ENCODE data around the gene SMIM13. TPM values are rescaled to one million over a fixed set of nuclear protein-coding genes. Genes with fewer than 3 reads are reported as not detected.

Gene SMIM13
- total RNA-seq, 1 donor from 2014 or later: 5.8 TPM

- H3K4me3 Mint-ChIP-seq: no peak overlapping the region
- ATAC-seq (ENCODE audit: low read depth): no peak
These were observed 43.2 kb downstream of the SMIM13 start for GRCh38 chr6:11136809-11137208.

GRCh38 chr6:11139051-11139960 is 45.7 kb downstream of the SMIM13 start:
- DNase-seq (no peak), ATAC-seq (ENCODE audit: low read depth) (peak; percentile 47)
- no peak overlapping the region for H3K4me3 Mint-ChIP-seq
- H3K27ac Mint-ChIP-seq: no peak overlapping the region
- intact Hi-C loops (cut with micrococcal nuclease): no loop called here
- TF ChIP-seq, protein P1, sequence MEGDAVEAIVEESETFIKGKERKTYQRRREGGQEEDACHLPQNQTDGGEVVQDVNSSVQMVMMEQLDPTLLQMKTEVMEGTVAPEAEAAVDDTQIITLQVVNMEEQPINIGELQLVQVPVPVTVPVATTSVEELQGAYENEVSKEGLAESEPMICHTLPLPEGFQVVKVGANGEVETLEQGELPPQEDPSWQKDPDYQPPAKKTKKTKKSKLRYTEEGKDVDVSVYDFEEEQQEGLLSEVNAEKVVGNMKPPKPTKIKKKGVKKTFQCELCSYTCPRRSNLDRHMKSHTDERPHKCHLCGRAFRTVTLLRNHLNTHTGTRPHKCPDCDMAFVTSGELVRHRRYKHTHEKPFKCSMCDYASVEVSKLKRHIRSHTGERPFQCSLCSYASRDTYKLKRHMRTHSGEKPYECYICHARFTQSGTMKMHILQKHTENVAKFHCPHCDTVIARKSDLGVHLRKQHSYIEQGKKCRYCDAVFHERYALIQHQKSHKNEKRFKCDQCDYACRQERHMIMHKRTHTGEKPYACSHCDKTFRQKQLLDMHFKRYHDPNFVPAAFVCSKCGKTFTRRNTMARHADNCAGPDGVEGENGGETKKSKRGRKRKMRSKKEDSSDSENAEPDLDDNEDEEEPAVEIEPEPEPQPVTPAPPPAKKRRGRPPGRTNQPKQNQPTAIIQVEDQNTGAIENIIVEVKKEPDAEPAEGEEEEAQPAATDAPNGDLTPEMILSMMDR (IDR thresholded peaks at IDR 0.05): no peak
- POLR2A ChIA-PET: interaction anchor here (0.6 kb wide), 1 partner anchor 480 kb away, joined by 5 read pairs; no protein-coding TSS in a partner anchor
- no peaks in the 10 kb centered on the region for H3K9me3 Mint-ChIP-seq
- CTCF ChIA-PET: interaction anchor here (1.6 kb wide), 1 partner anchor 357 kb away, joined by 4 read pairs; no protein-coding TSS in a partner anchor
- peaks cover 13% of the 10 kb centered on the region for H3K36me3 Mint-ChIP-seq (ENCODE audit: low read depth)
- H3K27me3 Mint-ChIP-seq: no peaks in the 10 kb centered on the region
- peaks cover 20% of the 10 kb centered on the region for H3K4me1 Mint-ChIP-seq

More at GRCh38 chr6:11136809-11137208, 43.2 kb downstream of the SMIM13 start:
- Mint-ChIP-seq H3K36me3 (ENCODE audit: low read depth) (peaks cover 14% of the 10 kb centered on the region), H3K4me1 (peaks cover 19% of the 10 kb centered on the region), H3K27ac (no peak overlapping the region), H3K9me3 (no peaks in the 10 kb centered on the region), H3K27me3 (no peaks in the 10 kb centered on the region)
- ChIA-PET POLR2A (no interaction called here), CTCF (interaction anchor here (1.5 kb wide), 1 partner anchor 359 kb away, joined by 8 read pairs; no protein-coding TSS in a partner anchor)
- TF ChIP-seq, protein P1 (IDR thresholded peaks at IDR 0.05): no peak
- DNase-seq: no peak
- intact Hi-C loops (cut with micrococcal nuclease): no loop called here

DNA sequence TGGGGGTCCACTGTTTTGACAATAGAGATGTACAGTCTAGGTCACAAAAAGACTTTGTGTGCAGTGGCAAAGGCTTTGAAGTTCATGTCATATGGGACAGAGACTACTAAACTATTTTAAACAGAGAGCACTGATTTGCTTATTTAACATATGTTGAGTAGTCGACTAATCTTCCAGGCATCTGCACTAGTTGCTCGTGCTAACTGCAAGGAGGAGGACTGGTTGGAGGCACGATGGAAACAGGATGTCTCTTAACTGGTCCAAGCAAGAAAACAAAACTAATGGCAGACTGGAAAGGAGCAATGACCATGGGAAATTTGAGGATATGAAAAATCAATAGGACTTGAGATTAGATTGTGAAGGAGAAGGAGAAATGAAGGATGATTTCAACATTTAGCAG is 46.4 kb downstream of the SMIM13 start:
- H3K27ac Mint-ChIP-seq: no peak overlapping the region
- H3K4me3 Mint-ChIP-seq: no peak overlapping the region
- no peak for DNase-seq
- intact Hi-C loops (cut with micrococcal nuclease): loop anchor here (5.0 kb wide), 1 partner anchor 48 kb away; the partner anchor contains the start of gene SMIM13
- no peaks in the 10 kb centered on the region for H3K27me3 Mint-ChIP-seq
- CTCF ChIA-PET: interaction anchor here (1.6 kb wide), 1 partner anchor 356 kb away, joined by 4 read pairs; no protein-coding TSS in a partner anchor
- POLR2A ChIA-PET: interaction anchor here (0.6 kb wide), 1 partner anchor 480 kb away, joined by 5 read pairs; no protein-coding TSS in a partner anchor
- TF ChIP-seq, protein P1 (IDR thresholded peaks at IDR 0.05): no peak
- H3K9me3 Mint-ChIP-seq: no peaks in the 10 kb centered on the region
- ATAC-seq (ENCODE audit: low read depth): no peak
- peaks cover 6% of the 10 kb centered on the region for H3K36me3 Mint-ChIP-seq (ENCODE audit: low read depth)
- peaks cover 18% of the 10 kb centered on the region for H3K4me1 Mint-ChIP-seq

DNA sequence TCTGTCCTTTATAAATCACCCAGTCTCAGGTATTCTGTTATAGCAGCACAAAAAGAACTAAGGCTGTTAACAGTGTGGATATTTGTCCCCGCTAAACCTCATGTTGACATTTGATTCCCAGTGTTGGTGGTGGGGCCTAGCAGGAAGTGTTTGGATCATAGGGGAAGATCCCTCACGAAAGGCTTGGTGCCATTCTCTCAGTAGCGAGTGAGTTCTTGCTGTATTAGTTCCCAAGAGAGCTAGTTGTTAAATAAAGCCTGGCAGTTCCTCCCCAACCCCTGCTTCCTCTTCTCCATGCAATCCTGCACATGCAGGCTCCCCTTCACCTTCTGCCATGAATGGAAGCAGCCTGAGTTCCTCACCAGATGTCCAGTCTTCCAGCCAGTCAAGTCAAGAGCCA is 47.7 kb downstream of the SMIM13 start:
- Mint-ChIP-seq H3K4me1 (peaks cover 18% of the 10 kb centered on the region), H3K36me3 (ENCODE audit: low read depth) (peaks cover 2% of the 10 kb centered on the region), H3K9me3 (no peaks in the 10 kb centered on the region), H3K4me3 (no peak overlapping the region), H3K27me3 (no peaks in the 10 kb centered on the region), H3K27ac (no peak overlapping the region)
- TF ChIP-seq, protein P1 (IDR thresholded peaks at IDR 0.05): no peak
- intact Hi-C loops (cut with micrococcal nuclease): loop anchor here (5.0 kb wide), 1 partner anchor 49 kb away; the partner anchor contains the start of gene SMIM13
- CTCF ChIA-PET: no interaction called here
- POLR2A ChIA-PET: interaction anchor here (0.7 kb wide), 1 partner anchor 26 kb away, joined by 3 read pairs; no protein-coding TSS in a partner anchor
- DNase-seq (no peak), ATAC-seq (ENCODE audit: low read depth) (no peak)
